ENCODE measurements around the gene NTF3. TPM values are rescaled to one million over a fixed set of nuclear protein-coding genes. Genes with fewer than 3 reads are reported as not detected.

Gene NTF3
- total and polyA plus RNA-seq, 12 donors = 0.20 to 2.2 (median 0.79) TPM; not detected in 1

DNA sequence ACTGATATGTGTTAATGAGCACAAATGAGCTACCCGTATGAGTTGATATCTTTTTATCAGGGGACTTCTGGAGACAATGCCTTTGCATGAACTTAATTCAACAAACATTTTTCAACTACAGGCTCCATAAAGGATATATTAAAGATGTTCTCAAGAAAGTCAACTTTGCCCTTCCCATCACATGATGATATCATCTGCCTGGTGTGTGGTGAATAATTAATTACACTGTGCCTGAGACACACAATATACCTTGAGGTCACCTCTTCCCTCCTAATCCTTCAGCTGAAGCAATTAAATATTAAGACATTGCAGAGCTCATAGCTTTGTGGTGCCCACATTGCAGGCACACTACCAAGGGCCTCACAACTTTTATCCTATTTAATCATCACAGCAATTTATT lies 22.3 kb upstream of the NTF3 start:
- TF ChIP-seq, protein P1, sequence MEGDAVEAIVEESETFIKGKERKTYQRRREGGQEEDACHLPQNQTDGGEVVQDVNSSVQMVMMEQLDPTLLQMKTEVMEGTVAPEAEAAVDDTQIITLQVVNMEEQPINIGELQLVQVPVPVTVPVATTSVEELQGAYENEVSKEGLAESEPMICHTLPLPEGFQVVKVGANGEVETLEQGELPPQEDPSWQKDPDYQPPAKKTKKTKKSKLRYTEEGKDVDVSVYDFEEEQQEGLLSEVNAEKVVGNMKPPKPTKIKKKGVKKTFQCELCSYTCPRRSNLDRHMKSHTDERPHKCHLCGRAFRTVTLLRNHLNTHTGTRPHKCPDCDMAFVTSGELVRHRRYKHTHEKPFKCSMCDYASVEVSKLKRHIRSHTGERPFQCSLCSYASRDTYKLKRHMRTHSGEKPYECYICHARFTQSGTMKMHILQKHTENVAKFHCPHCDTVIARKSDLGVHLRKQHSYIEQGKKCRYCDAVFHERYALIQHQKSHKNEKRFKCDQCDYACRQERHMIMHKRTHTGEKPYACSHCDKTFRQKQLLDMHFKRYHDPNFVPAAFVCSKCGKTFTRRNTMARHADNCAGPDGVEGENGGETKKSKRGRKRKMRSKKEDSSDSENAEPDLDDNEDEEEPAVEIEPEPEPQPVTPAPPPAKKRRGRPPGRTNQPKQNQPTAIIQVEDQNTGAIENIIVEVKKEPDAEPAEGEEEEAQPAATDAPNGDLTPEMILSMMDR (IDR thresholded peaks at IDR 0.05) = no peak
- WGBS, 2 donors = 21 to 31% methylated on average over 1 of the region's 1 CpG
- H3K9me3 ChIP-seq = peaks cover 0 to 16% (median 7%) of the 10 kb centered on the region in 11 donors
- no peaks in the 10 kb centered on the region for H3K36me3 ChIP-seq
- no peaks in the 10 kb centered on the region for H3K4me1 ChIP-seq
- no peak for ATAC-seq
- peaks cover 0 to 28% (median 3%) of the 10 kb centered on the region in 7 donors for H3K27me3 ChIP-seq
- no peak overlapping the region for H3K27ac ChIP-seq
- no peak for DNase-seq
- no peak overlapping the region for H3K4me3 ChIP-seq
- intact Hi-C loops (cut with DNase I) = no loop called here

DNA sequence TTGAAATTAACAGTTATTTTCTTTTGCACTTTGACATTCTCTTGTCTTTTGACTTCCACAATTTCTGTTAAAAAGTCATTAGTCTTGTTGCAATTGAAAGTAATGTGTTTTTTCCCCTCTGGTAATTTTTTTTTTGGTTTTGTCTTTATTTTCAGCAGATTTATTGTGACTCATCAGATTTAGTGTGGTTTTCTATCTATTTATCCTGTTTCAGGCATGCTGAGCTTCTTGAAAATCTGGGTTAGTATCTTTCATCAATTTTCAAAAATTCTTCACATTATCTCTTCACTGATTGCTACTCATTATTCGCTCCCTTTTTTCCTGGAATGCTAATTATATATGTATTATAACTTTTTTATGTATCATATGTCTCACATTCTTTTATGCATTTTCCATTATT lies 15.3 kb upstream of the NTF3 start:
- Histone ChIP-seq H3K36me3 (no peaks in the 10 kb centered on the region), H3K9me3 (peaks cover 0 to 11% (median 4%) of the 10 kb centered on the region in 11 donors), H3K27me3 (peaks cover 0 to 31% (median 10%) of the 10 kb centered on the region in 7 donors), H3K27ac (no peak overlapping the region), H3K4me3 (no peak overlapping the region), H3K4me1 (no peaks in the 10 kb centered on the region)
- 94 to 96% methylated on average over 1 of the region's 1 CpG for WGBS, 2 donors
- TF ChIP-seq, protein P1 (IDR thresholded peaks at IDR 0.05) = no peak
- intact Hi-C loops (cut with DNase I) = no loop called here
- no peak for ATAC-seq
- DNase-seq = no peak

DNA sequence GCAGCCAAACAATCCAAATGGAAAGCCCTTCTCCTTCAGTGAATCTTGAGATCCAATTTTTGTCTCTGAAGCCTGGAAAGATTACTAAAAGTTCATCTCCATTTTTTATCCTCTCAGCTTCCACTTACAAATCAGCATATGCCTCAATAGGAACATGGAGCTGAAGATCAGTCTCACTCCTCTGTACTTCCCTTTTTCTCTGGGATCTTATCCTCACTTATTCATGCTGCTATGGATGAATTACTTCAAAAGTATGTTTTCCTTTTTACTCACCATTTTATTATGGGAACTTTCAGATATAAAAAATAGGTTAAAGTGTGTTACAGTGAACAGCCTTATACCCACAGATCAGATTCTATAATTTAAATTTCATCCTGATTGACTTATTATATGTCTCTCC lies 14.4 kb upstream of the NTF3 start:
- intact Hi-C loops (cut with DNase I) = no loop called here
- no peak overlapping the region for H3K4me3 ChIP-seq
- H3K9me3 ChIP-seq = peaks cover 0 to 1% (median 0%) of the 10 kb centered on the region in 11 donors
- DNase-seq = no peak
- TF ChIP-seq, protein P1 (IDR thresholded peaks at IDR 0.05) = no peak
- H3K4me1 ChIP-seq = no peaks in the 10 kb centered on the region
- ATAC-seq = no peak
- H3K27me3 ChIP-seq = peaks cover 0 to 40% (median 13%) of the 10 kb centered on the region in 7 donors
- no peak overlapping the region for H3K27ac ChIP-seq
- H3K36me3 ChIP-seq = no peaks in the 10 kb centered on the region

DNA sequence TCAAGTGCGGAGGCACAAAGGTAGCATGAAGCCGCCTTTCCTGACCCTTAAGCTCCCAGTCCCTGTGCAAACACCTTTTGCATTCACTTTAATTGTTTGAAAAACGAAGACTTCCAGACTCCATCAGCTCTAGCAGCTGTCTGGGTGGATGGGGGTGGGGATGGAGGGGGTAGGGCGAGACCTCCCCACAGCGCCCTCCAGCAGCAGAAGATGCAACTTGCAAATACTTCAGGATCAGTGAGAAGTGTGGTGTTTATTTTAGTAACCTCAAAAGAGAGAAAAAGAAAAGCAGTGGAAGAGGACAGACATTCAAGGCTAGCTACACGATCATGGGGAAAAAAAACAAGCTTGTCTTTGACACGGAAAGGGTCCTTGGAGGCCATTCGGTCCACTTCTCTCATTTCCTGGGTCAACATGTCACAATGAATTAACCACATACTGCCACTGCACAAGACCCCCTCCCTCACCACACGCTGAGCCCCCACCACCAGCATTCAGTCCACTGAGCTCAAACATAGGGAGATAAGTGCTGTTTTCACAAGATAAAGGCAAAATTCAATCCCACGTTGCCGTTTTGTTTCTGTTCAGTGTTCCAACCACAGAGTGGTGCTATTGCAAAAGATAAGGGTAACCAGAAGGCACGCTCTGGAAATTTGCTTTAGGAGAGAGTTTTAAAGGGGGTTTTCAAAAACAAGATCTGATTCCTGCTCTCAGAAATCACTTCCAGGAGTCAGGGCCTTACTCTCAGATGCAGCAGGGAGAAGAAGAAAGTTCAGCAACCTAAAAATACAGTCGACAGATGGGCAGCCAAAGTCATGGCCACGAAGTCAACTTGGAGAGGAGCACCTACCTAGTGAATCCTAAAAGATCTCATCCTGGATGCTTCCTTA lies 3.3 kb upstream of the NTF3 start:
- Histone ChIP-seq H3K27ac (no peak overlapping the region), H3K36me3 (no peaks in the 10 kb centered on the region), H3K4me1 (peaks cover 8 to 41% (median 26%) of the 10 kb centered on the region in 9 donors), H3K4me3 (no peak overlapping the region), H3K27me3 (peaks cover 0 to 76% (median 59%) of the 10 kb centered on the region in 7 donors), H3K9me3 (no peaks in the 10 kb centered on the region)
- intact Hi-C loops (cut with DNase I) = loop anchor here in 8 of 10 donors (1.0 to 10.0 kb wide), 6 partner anchors 220 to 369 kb away; no protein-coding TSS in a partner anchor
- ATAC-seq = peak in 3 of 8 donors; percentile 13 to 43 (median 38)
- WGBS, 2 donors = 23 to 26% methylated on average over 14 of the region's 14 CpGs
- peak in 1 of 2 donors; percentile 25 for DNase-seq
- TF ChIP-seq, protein P1 (IDR thresholded peaks at IDR 0.05) = peak in 8 of 9 donors; percentile 33 to 69 (median 58)

All from heart right ventricle (tissue), 16 donors.